CD4-positive, alpha-beta T cell (primary cell): ENCODE measurements around the gene GNA15. TPM values are rescaled to one million over a fixed set of nuclear protein-coding genes. Genes with fewer than 3 reads are reported as not detected.

ENCODE experiments used
- ATAC-seq: fragments of 200-7000 bp; cut with Tn5 transposase; one replicate; pipeline ENCODE4 v1.10.0; 2022; ENCODE audit warnings: mild to moderate bottlenecking; ENCODE audit not compliant: poor library complexity
- CTCF ChIA-PET: fragments of 350-600 bp; sonication (Branson Sonifier 250); formaldehyde crosslinking; loops from one replicate; lab custom pipeline; 2021; ENCODE audit warnings: antibody characterized with exemption, inconsistent platforms; lab: Charles Lee
- POLR2A ChIA-PET: fragments of 350-600 bp; sonication (Branson Sonifier 250); formaldehyde crosslinking; loops from one replicate; lab custom pipeline; 2021; ENCODE audit warnings: antibody characterized with exemption, inconsistent platforms; lab: Charles Lee
- DNase-seq, 14 experiments: peaks; one replicate each; pipeline ENCODE4 v3.0.0-alpha.2; 2013 to 2020; ENCODE audit warnings: mixed read lengths in 2 of 14
- H3K27ac ChIP-seq, 2 donors: one replicate each; pipeline versions ENCODE4 v1.5.1 to v1.7.0; 2013; ENCODE audit warnings: low read length in 2 of 2, low read depth in 1 of 2, mild to moderate bottlenecking in 1 of 2
- H3K27me3 ChIP-seq, 2 experiments: 1 replicate in 1 of 2; 2 replicates in 1 of 2; pipeline versions ENCODE4 v1.6.1 to v1.7.0; 2013; ENCODE audit warnings: low read length in 2 of 2, control low read depth in 1 of 2, mild to moderate bottlenecking in 1 of 2, moderate library complexity in 1 of 2; ENCODE audit not compliant: insufficient read depth in 2 of 2, control insufficient read depth in 1 of 2
- H3K36me3 ChIP-seq: one replicate; pipeline ENCODE4 v1.6.1; 2013; ENCODE audit warnings: low read length, control low read depth; ENCODE audit not compliant: insufficient read depth
- H3K4me1 ChIP-seq: one replicate; pipeline ENCODE4 v1.6.1; 2013; ENCODE audit warnings: low read length, control low read depth; ENCODE audit not compliant: insufficient read depth
- H3K4me3 ChIP-seq: one replicate; pipeline ENCODE4 v1.5.1; 2013; ENCODE audit warnings: mild to moderate bottlenecking, low read length, moderate library complexity
- H3K9me3 ChIP-seq, 2 experiments: 1 replicate in 1 of 2; 2 replicates in 1 of 2; pipeline versions ENCODE4 v1.6.1 to v1.7.0; 2013; ENCODE audit warnings: low read length in 2 of 2, mild to moderate bottlenecking in 2 of 2, control low read depth in 1 of 2, moderate library complexity in 1 of 2; ENCODE audit not compliant: control insufficient read depth in 1 of 2, insufficient read depth in 1 of 2
- H3K27ac Mint-ChIP-seq: one replicate; pipeline ENCODE4 v1.8.0; 2020; ENCODE audit warnings: mixed read lengths
- H3K27me3 Mint-ChIP-seq: one replicate; pipeline ENCODE4 v1.8.0; 2021; ENCODE audit warnings: mixed read lengths
- H3K36me3 Mint-ChIP-seq: one replicate; pipeline ENCODE4 v1.8.0; 2021; ENCODE audit warnings: low read depth, mixed read lengths
- H3K4me1 Mint-ChIP-seq: one replicate; pipeline ENCODE4 v1.8.0; 2021; ENCODE audit warnings: low read depth, mixed read lengths
- H3K4me3 Mint-ChIP-seq: one replicate; pipeline ENCODE4 v1.8.0; 2020; ENCODE audit warnings: mild to moderate bottlenecking, mixed read lengths
- H3K9me3 Mint-ChIP-seq: one replicate; pipeline ENCODE4 v1.8.0; 2020; ENCODE audit warnings: mixed read lengths
- intact Hi-C, 2 experiments: fragments of 100-400 bp; cut with DNase I in 1 of 2; cut with micrococcal nuclease in 1 of 2; formaldehyde crosslinking; loops; one replicate each; pipeline versions ENCODE4 v1.15.1 to v1.9.0; 2023 to 2025; cut with DNase I, micrococcal nuclease
- total RNA-seq, 174 experiments: library from RNA in 2 of 174; stranded (reverse) in 2 of 174; gene quantifications; one replicate each; pipeline ENCODE4 v1.2.3 and lab custom pipeline; 2021 to 2026
- TF ChIP-seq, protein P1 (sequence below): fragments of 200-600 bp; IDR thresholded peaks from one replicate; pipeline ENCODE4 v1.8.0; 2022; ENCODE audit warnings: antibody characterized with exemption, mild to moderate bottlenecking

Gene GNA15
- total RNA-seq, 2 experiments from 2014 or later: 12.1 to 14.9 TPM

DNA sequence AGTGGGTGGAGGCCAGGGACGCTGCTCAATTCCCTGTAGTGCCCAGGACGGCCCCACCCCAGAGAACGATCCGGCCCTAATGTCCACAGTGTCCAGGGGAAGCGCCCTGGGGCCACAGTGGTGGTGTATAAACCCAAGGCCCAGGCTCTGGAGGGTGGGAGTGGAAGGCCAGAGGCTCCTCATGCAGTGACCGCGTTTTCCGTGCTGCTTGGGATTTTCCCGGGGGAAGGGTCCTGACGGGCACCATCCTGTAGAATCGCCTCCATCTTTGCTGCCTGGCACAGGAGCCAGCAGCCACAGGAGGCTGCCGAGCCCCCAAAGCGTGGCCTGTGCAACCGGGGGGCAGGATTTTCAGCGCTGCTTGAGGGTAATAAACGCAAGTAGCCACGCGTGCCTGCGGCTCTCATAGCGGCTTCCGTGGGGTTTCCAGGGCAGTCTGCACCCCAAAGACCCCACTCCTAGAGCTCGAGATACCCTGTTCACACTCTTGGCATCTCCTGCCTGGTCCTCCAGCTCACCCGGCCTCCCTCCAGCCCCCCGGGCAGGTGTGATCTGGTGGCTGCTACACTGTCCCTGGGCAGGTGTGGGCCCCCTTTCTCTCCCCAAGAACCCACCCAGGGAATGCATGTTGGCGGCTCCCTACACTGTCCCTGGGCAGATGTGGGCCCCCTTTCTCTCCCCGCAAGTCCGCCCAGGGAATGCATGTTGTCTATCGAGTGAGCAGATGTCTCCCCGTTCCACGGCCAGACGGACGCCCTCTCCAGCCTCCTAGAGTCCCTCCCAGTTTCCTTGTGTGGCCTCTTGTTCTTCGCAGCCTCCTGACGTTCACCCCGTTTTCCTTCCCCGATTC, 52.1 kb downstream of the GNA15 start:
- CTCF ChIA-PET: no interaction called here
- H3K4me1 Mint-ChIP-seq: peaks cover 50% of the 10 kb centered on the region
- no peaks in the 10 kb centered on the region for H3K9me3 ChIP-seq
- H3K27ac Mint-ChIP-seq: no peak overlapping the region
- no peak overlapping the region for H3K27ac ChIP-seq
- POLR2A ChIA-PET: interaction anchor here (1.0 to 1.9 kb wide), 5 partner anchors 9 to 238 kb away, joined by 3 to 6 read pairs (median 5); partner anchors contain the start of gene S1PR4
- H3K4me3 Mint-ChIP-seq: peak overlapping the region; percentile 87
- no peak overlapping the region for H3K4me3 ChIP-seq
- H3K27me3 ChIP-seq: no peaks in the 10 kb centered on the region
- DNase-seq (no peak), ATAC-seq (no peak)
- peaks cover 35% of the 10 kb centered on the region for H3K36me3 Mint-ChIP-seq
- intact Hi-C loops: loop anchor here in 1 of 2 experiments (5.0 to 10.0 kb wide), 2 partner anchors 236 to 247 kb away; no protein-coding TSS in a partner anchor
- no peaks in the 10 kb centered on the region for H3K9me3 Mint-ChIP-seq
- peaks cover 26% of the 10 kb centered on the region for H3K36me3 ChIP-seq
- H3K27me3 Mint-ChIP-seq: no peaks in the 10 kb centered on the region
- peaks cover 79% of the 10 kb centered on the region for H3K4me1 ChIP-seq
- TF ChIP-seq, protein P1, sequence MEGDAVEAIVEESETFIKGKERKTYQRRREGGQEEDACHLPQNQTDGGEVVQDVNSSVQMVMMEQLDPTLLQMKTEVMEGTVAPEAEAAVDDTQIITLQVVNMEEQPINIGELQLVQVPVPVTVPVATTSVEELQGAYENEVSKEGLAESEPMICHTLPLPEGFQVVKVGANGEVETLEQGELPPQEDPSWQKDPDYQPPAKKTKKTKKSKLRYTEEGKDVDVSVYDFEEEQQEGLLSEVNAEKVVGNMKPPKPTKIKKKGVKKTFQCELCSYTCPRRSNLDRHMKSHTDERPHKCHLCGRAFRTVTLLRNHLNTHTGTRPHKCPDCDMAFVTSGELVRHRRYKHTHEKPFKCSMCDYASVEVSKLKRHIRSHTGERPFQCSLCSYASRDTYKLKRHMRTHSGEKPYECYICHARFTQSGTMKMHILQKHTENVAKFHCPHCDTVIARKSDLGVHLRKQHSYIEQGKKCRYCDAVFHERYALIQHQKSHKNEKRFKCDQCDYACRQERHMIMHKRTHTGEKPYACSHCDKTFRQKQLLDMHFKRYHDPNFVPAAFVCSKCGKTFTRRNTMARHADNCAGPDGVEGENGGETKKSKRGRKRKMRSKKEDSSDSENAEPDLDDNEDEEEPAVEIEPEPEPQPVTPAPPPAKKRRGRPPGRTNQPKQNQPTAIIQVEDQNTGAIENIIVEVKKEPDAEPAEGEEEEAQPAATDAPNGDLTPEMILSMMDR: no peak

DNA sequence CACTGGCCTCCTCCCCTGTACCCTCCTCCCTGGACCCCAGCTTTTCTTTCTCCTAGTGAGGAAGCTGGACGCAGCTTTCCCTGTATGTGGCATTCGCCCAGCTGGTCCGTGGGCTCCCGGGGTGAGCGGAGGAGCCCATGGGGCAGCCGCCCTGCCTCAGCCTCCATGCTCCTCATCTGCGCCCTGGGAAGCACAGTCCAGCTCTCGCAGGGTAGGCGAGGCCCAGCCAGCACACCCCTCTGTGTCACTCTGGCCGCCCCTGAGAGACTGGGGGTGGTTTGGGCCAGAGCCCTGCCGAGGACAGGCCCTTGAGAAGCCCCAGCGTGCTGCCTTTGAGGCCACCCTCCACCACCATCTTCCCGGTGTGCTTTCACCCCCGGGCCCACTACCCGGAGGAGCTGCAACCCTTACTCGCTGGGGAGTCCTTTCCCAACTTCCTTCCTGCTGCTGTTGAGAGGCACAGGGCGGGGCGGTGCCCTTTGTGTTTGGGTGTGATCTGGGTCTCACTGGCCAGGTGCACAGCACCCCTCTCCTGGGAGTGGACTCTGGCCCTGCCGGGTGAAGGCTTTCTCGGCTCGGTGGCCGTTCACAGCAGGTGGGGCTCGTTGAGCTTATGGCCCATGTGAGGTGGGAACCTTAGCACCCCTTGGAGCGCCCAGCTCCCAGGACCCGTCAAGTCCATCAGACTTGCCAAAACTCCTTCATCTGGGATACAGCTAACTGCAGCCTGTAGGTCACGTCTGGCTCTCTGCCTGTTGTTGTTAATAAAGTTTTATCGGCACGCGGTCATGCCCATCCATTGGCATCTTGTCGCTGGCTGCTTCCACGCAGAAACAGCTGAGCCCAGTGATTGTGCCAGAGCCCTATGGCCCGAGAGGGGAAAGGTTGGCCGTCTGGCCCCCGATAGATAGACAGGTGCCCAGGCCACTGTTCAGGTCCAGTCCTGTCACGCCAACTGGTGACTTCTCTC, 53.1 kb downstream of the GNA15 start:
- peaks cover 43% of the 10 kb centered on the region for H3K4me1 Mint-ChIP-seq
- peak overlapping the region; percentile 79 for H3K4me3 Mint-ChIP-seq
- no peaks in the 10 kb centered on the region for H3K27me3 Mint-ChIP-seq
- Histone ChIP-seq H3K4me3 (no peak overlapping the region), H3K9me3 (peaks cover 0 to 1% of the 10 kb centered on the region in 2 experiments), H3K36me3 (peaks cover 28% of the 10 kb centered on the region), H3K27ac (no peak overlapping the region), H3K4me1 (peaks cover 69% of the 10 kb centered on the region), H3K27me3 (no peaks in the 10 kb centered on the region)
- TF ChIP-seq, protein P1: no peak
- intact Hi-C loops: loop anchor here in 1 of 2 experiments (5.0 to 10.0 kb wide), 2 partner anchors 237 to 246 kb away; no protein-coding TSS in a partner anchor
- no peak overlapping the region for H3K27ac Mint-ChIP-seq
- ATAC-seq (no peak), DNase-seq (peak in 1 of 14 experiments; percentile 29)
- POLR2A ChIA-PET: interaction anchor here (1.1 to 1.5 kb wide), 3 partner anchors 9 to 239 kb away, joined by 3 to 6 read pairs (median 5); no protein-coding TSS in a partner anchor
- no peaks in the 10 kb centered on the region for H3K9me3 Mint-ChIP-seq
- CTCF ChIA-PET: no interaction called here
- H3K36me3 Mint-ChIP-seq: peaks cover 33% of the 10 kb centered on the region
